OCI-LY1 (cell line): ENCODE results near the gene SUN5.
"Not testable (repeated sequence)": the region's sequence is repeated elsewhere in the genome, so short reads cannot be mapped to it uniquely, and the experiment has no call there.

ENCODE experiments used
- H2AFZ ChIP-seq: fragments of 200-600 bp; sonication (generic), shearing (Covaris generic); 2 replicates; pipeline ENCODE4 v1.6.0; 2014; ENCODE audit warnings: antibody characterized with exemption, mild to moderate bottlenecking, low read length
- H3F3A ChIP-seq: fragments of 200-600 bp; sonication (generic), shearing (Covaris generic); 2 replicates; pipeline ENCODE4 v1.6.0; 2014; ENCODE audit warnings: mild to moderate bottlenecking, antibody characterized with exemption, low read length, moderate library complexity; ENCODE audit not compliant: insufficient read depth
- H3K27ac ChIP-seq: fragments of 200-600 bp; sonication (generic); 2 replicates; pipeline ENCODE4 v1.5.1; 2014; ENCODE audit warnings: low read length, mixed run types, mild to moderate bottlenecking, low read depth; ENCODE audit not compliant: poor library complexity, severe bottlenecking
- H3K27me3 ChIP-seq: fragments of 200-600 bp; sonication (generic); 2 replicates; pipeline ENCODE4 v1.6.0; 2014; ENCODE audit warnings: antibody characterized with exemption, mild to moderate bottlenecking, low read length, moderate library complexity; ENCODE audit not compliant: insufficient read depth
- H3K36me3 ChIP-seq: fragments of 200-600 bp; sonication (generic); 2 replicates; pipeline ENCODE4 v1.6.1; 2014; ENCODE audit warnings: mild to moderate bottlenecking, antibody characterized with exemption, low read length, moderate library complexity, mixed read lengths; ENCODE audit not compliant: insufficient read depth
- H3K4me1 ChIP-seq: fragments of 200-600 bp; sonication (generic); 2 replicates; pipeline ENCODE4 v1.5.1; 2014; ENCODE audit warnings: mild to moderate bottlenecking, low read length, moderate library complexity; ENCODE audit not compliant: insufficient read depth, severe bottlenecking
- H3K4me2 ChIP-seq: fragments of 200-600 bp; sonication (generic), shearing (Covaris generic); 2 replicates; pipeline ENCODE4 v1.6.1; 2014; ENCODE audit warnings: low read length
- H3K4me3 ChIP-seq: fragments of 200-600 bp; sonication (generic); 2 replicates; pipeline ENCODE4 v1.5.1; 2014; ENCODE audit warnings: low read length, low read depth, mild to moderate bottlenecking, mixed read lengths; ENCODE audit not compliant: poor library complexity, severe bottlenecking
- H3K79me2 ChIP-seq: fragments of 200-600 bp; shearing (Covaris generic); 2 replicates; pipeline ENCODE4 v1.6.1; 2016; ENCODE audit warnings: mixed run types, low read length, mixed read lengths; ENCODE audit not compliant: insufficient read depth
- H3K9ac ChIP-seq: fragments of 200-600 bp; sonication (generic), shearing (Covaris generic); 2 replicates; pipeline ENCODE4 v1.6.1; 2014; ENCODE audit warnings: mild to moderate bottlenecking, low read length, mixed read lengths
- H3K9me2 ChIP-seq: fragments of 200-600 bp; sonication (generic), shearing (Covaris generic); 2 replicates; pipeline ENCODE4 v1.6.1; 2014; ENCODE audit warnings: low read depth, mild to moderate bottlenecking, low read length, mixed read lengths
- H3K9me3 ChIP-seq: fragments of 200-600 bp; shearing (Covaris generic); 2 replicates; pipeline ENCODE4 v1.6.1; 2014; ENCODE audit warnings: low read length, mixed read lengths
- H4K20me1 ChIP-seq: fragments of 200-600 bp; sonication (generic), shearing (Covaris generic); 2 replicates; pipeline ENCODE4 v1.6.0; 2016; ENCODE audit warnings: mild to moderate bottlenecking, low read length; ENCODE audit not compliant: insufficient read depth
- CTCF ChIP-seq: fragments of 200-600 bp; sonication (generic), shearing (Covaris generic); IDR thresholded peaks from 2 replicates; pipeline ENCODE4 v1.5.1; 2017; ENCODE audit warnings: mild to moderate bottlenecking, antibody characterized with exemption, low read length, moderate library complexity, mixed read lengths
- EZH2 ChIP-seq: fragments of 200-600 bp; sonication (generic), shearing (Covaris generic); IDR thresholded peaks from 2 replicates; pipeline ENCODE4 v1.8.0; 2017; ENCODE audit warnings: borderline replicate concordance, mixed run types, mild to moderate bottlenecking, antibody characterized with exemption, low read length, moderate library complexity, mixed read lengths

The SUN5 gene

GRCh38 chr20:32963176-32963575 lies 41.1 kb downstream of the SUN5 start:
- no peak overlapping the region for H2AFZ ChIP-seq
- H3K27ac ChIP-seq: no peak overlapping the region
- no peak overlapping the region for H3K4me2 ChIP-seq
- TF ChIP-seq CTCF (no peak), EZH2 (no peak)
- no peaks in the 10 kb centered on the region for H3K36me3 ChIP-seq
- H3K79me2 ChIP-seq: no peaks in the 10 kb centered on the region
- H3K9ac ChIP-seq: no peak overlapping the region
- no peaks in the 10 kb centered on the region for H3K9me2 ChIP-seq
- H3K4me1 ChIP-seq: no peaks in the 10 kb centered on the region
- no peak overlapping the region for H3K4me3 ChIP-seq
- no peaks in the 10 kb centered on the region for H4K20me1 ChIP-seq
- H3K9me3 ChIP-seq: no peaks in the 10 kb centered on the region
- peaks cover 3% of the 10 kb centered on the region; the same call in 1 of the 2 replicates for H3K27me3 ChIP-seq
- no peaks in the 10 kb centered on the region for H3F3A ChIP-seq

GRCh38 chr20:32962646-32963045 lies 41.6 kb downstream of the SUN5 start:
- not testable (repeated sequence) for H3K9ac ChIP-seq, H3K79me2 ChIP-seq, H3K4me1 ChIP-seq, H2AFZ ChIP-seq, H3K4me2 ChIP-seq, H4K20me1 ChIP-seq, H3K27me3 ChIP-seq, H3K36me3 ChIP-seq, H3K9me3 ChIP-seq, H3K27ac ChIP-seq, H3K9me2 ChIP-seq, H3F3A ChIP-seq, H3K4me3 ChIP-seq

GRCh38 chr20:32962053-32962452 lies 42.2 kb downstream of the SUN5 start:
- Histone ChIP-seq H3K36me3 (no peaks in the 10 kb centered on the region), H4K20me1 (no peaks in the 10 kb centered on the region), H3K79me2 (no peaks in the 10 kb centered on the region), H3K27me3 (no peaks in the 10 kb centered on the region), H3K27ac (no peak overlapping the region), H3K9me2 (no peaks in the 10 kb centered on the region), H3K9me3 (peaks cover 5% of the 10 kb centered on the region), H3F3A (no peaks in the 10 kb centered on the region), H3K4me3 (no peak overlapping the region), H3K4me1 (no peaks in the 10 kb centered on the region), H2AFZ (no peak overlapping the region), H3K4me2 (no peak overlapping the region), H3K9ac (no peak overlapping the region)
- no peak for TF ChIP-seq EZH2
- TF ChIP-seq CTCF: no peak

GRCh38 chr20:32960849-32961731 lies 43.1 kb downstream of the SUN5 start:
- Histone ChIP-seq H3K27me3 (no peaks in the 10 kb centered on the region), H3K79me2 (no peaks in the 10 kb centered on the region), H3K27ac (no peak overlapping the region), H3F3A (no peaks in the 10 kb centered on the region), H3K9me2 (no peaks in the 10 kb centered on the region), H4K20me1 (no peaks in the 10 kb centered on the region), H2AFZ (no peak overlapping the region), H3K4me3 (no peak overlapping the region), H3K36me3 (no peaks in the 10 kb centered on the region), H3K9me3 (peaks cover 5% of the 10 kb centered on the region), H3K9ac (no peak overlapping the region), H3K4me1 (no peaks in the 10 kb centered on the region), H3K4me2 (no peak overlapping the region)
- TF ChIP-seq EZH2 (no peak), CTCF (no peak)
